ENCODE measurements around the gene MAPK4. TPM values are rescaled to one million over a fixed set of nuclear protein-coding genes. Genes with fewer than 3 reads are reported as not detected.
"Not testable (repeated sequence)": the region's sequence is repeated elsewhere in the genome, so short reads cannot be mapped to it uniquely, and the experiment has no call there.

Gene MAPK4
- total RNA-seq, 1 donor, result not detected

GRCh38 chr18:50548160-50548559 lies 11.7 kb upstream of the MAPK4 start:
- no peak overlapping the region for H3K4me3 ChIP-seq (ENCODE audit: insufficient read depth, low read length)

GRCh38 chr18:50551651-50552050 lies 8.2 kb upstream of the MAPK4 start:
- H3K27ac ChIP-seq (ENCODE audit: low read depth, low read length); H2AFZ ChIP-seq (ENCODE audit: low read length); DNase-seq (ENCODE audit: insufficient read length, low spot score, missing footprints); H3K79me2 ChIP-seq (ENCODE audit: insufficient read depth, low read length); H3K4me3 ChIP-seq (ENCODE audit: insufficient read depth, low read length); H3K4me1 ChIP-seq (ENCODE audit: insufficient read depth, low read length); H3K4me2 ChIP-seq (ENCODE audit: insufficient read depth, low read length); H3K27me3 ChIP-seq (ENCODE audit: insufficient read depth, low read length); H3K9me3 ChIP-seq (ENCODE audit: low read depth, low read length); H4K20me1 ChIP-seq (ENCODE audit: insufficient read depth, low read length); H3K36me3 ChIP-seq (ENCODE audit: insufficient read depth, low read length): not testable (repeated sequence)

More at GRCh38 chr18:50548160-50548559, 11.7 kb upstream of the MAPK4 start:
- H3K79me2 ChIP-seq (ENCODE audit: insufficient read depth, low read length), result no peaks in the 10 kb centered on the region
- H3K36me3 ChIP-seq (ENCODE audit: insufficient read depth, low read length), result no peaks in the 10 kb centered on the region
- no peaks in the 10 kb centered on the region for H3K27me3 ChIP-seq (ENCODE audit: insufficient read depth, low read length)
- H4K20me1 ChIP-seq (ENCODE audit: insufficient read depth, low read length), result no peaks in the 10 kb centered on the region
- no peak overlapping the region for H3K4me2 ChIP-seq (ENCODE audit: insufficient read depth, low read length)
- DNase-seq (ENCODE audit: insufficient read length, low spot score, missing footprints), result no peak
- no peaks in the 10 kb centered on the region for H3K9me3 ChIP-seq (ENCODE audit: low read depth, low read length)
- H2AFZ ChIP-seq (ENCODE audit: low read length), result no peak overlapping the region
- H3K4me1 ChIP-seq (ENCODE audit: insufficient read depth, low read length), result no peaks in the 10 kb centered on the region
- TF ChIP-seq, protein P1, sequence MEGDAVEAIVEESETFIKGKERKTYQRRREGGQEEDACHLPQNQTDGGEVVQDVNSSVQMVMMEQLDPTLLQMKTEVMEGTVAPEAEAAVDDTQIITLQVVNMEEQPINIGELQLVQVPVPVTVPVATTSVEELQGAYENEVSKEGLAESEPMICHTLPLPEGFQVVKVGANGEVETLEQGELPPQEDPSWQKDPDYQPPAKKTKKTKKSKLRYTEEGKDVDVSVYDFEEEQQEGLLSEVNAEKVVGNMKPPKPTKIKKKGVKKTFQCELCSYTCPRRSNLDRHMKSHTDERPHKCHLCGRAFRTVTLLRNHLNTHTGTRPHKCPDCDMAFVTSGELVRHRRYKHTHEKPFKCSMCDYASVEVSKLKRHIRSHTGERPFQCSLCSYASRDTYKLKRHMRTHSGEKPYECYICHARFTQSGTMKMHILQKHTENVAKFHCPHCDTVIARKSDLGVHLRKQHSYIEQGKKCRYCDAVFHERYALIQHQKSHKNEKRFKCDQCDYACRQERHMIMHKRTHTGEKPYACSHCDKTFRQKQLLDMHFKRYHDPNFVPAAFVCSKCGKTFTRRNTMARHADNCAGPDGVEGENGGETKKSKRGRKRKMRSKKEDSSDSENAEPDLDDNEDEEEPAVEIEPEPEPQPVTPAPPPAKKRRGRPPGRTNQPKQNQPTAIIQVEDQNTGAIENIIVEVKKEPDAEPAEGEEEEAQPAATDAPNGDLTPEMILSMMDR (IDR thresholded peaks at IDR 0.05; ENCODE audit: extremely low read depth, low read depth, low read length), result no peak
- H3K27ac ChIP-seq (ENCODE audit: low read depth, low read length), result no peak overlapping the region

GRCh38 chr18:50558157-50558556 lies 1.7 kb upstream of the MAPK4 start:
- H2AFZ ChIP-seq (ENCODE audit: low read length), result no peak overlapping the region
- H3K4me2 ChIP-seq (ENCODE audit: insufficient read depth, low read length), result no peak overlapping the region
- peaks cover 38% of the 10 kb centered on the region for H3K27me3 ChIP-seq (ENCODE audit: insufficient read depth, low read length)
- no peaks in the 10 kb centered on the region for H3K9me3 ChIP-seq (ENCODE audit: low read depth, low read length)
- TF ChIP-seq, protein P1 (IDR thresholded peaks at IDR 0.05; ENCODE audit: extremely low read depth, low read depth, low read length), result no peak
- no peaks in the 10 kb centered on the region for H3K36me3 ChIP-seq (ENCODE audit: insufficient read depth, low read length)
- H3K27ac ChIP-seq (ENCODE audit: low read depth, low read length), result no peak overlapping the region
- H3K4me3 ChIP-seq (ENCODE audit: insufficient read depth, low read length), result no peak overlapping the region
- H4K20me1 ChIP-seq (ENCODE audit: insufficient read depth, low read length), result no peaks in the 10 kb centered on the region
- DNase-seq (ENCODE audit: insufficient read length, low spot score, missing footprints), result no peak
- no peaks in the 10 kb centered on the region for H3K4me1 ChIP-seq (ENCODE audit: insufficient read depth, low read length)
- no peaks in the 10 kb centered on the region for H3K79me2 ChIP-seq (ENCODE audit: insufficient read depth, low read length)

GRCh38 chr18:50558948-50559751 lies 737 bp upstream of the MAPK4 start:
- Histone ChIP-seq H3K4me1 (ENCODE audit: insufficient read depth, low read length) (no peaks in the 10 kb centered on the region), H4K20me1 (ENCODE audit: insufficient read depth, low read length) (no peaks in the 10 kb centered on the region), H3K4me2 (ENCODE audit: insufficient read depth, low read length) (no peak overlapping the region), H3K27me3 (ENCODE audit: insufficient read depth, low read length) (peaks cover 38% of the 10 kb centered on the region), H3K36me3 (ENCODE audit: insufficient read depth, low read length) (no peaks in the 10 kb centered on the region), H3K79me2 (ENCODE audit: insufficient read depth, low read length) (no peaks in the 10 kb centered on the region), H3K9me3 (ENCODE audit: low read depth, low read length) (no peaks in the 10 kb centered on the region), H3K4me3 (ENCODE audit: insufficient read depth, low read length) (no peak overlapping the region), H2AFZ (ENCODE audit: low read length) (no peak overlapping the region), H3K27ac (ENCODE audit: low read depth, low read length) (no peak overlapping the region)
- TF ChIP-seq, protein P1 (IDR thresholded peaks at IDR 0.05; ENCODE audit: extremely low read depth, low read depth, low read length), result no peak
- no peak for DNase-seq (ENCODE audit: insufficient read length, low spot score, missing footprints)

Data from osteoblast (primary cell).